GM13976 (cell line): ENCODE measurements around the gene ABHD17A.
A peak's percentile ranks its signal among the peaks of the same experiment; 100 is the strongest.

ENCODE experiments used
- DNase-seq: peaks from one replicate; pipeline ENCODE4 v3.0.0; 2012; ENCODE audit warnings: low spot score
- in situ Hi-C: fragments of 300-500 bp; cut with MboI; formaldehyde crosslinking; loops from one replicate; pipeline ENCODE4 v1.12.0; 2022; ENCODE audit warnings: low sequenced_read_pairs, mixed read lengths, inconsistent platforms; ENCODE audit not compliant: unreplicated experiment
- TF ChIP-seq, protein P1 (sequence below): IDR thresholded peaks from 2 replicates; pipeline ENCODE4 v1.5.1; 2012; ENCODE audit warnings: borderline replicate concordance, mild to moderate bottlenecking; ENCODE audit not compliant: insufficient read depth; ENCODE audit errors: extremely low read depth, missing control alignments, control extremely low read depth

ABHD17A gene

DNA sequence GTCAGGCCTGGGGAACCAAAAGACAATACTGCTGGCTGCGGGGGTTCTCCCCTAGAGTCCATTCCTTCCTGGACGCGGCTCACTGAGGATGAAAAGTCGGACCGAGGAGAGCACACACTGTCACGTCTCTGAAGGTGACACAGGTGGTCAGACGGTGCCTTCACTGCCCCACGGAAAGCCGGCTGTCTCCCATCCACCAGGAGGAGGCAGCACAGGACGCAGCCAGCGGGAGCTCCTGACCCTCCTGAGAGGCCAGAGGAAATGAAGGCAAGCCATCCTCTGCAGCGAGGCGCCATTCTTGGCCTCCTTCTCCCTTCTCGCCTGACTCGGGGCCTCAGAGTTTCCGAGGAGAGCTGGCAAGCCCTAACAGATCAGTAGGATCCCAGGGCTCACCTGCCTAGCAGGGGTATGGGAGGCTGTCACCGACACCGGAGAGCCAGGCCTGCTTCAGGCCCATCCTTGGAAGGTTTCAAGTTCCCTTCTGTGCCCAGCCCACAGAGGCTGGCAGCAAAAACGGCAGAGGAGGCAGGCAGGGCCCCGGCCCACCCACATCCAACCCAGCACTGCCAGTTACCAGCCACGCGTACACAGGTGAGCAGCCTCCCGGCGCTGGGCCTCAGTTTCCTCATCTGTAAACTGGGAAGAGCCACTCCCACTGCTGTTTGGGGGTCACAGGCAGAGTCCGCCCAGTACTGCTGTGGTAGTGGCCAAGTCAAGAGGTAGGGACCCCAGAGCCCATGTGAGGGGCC is 41.5 kb downstream of the ABHD17A start:
- in situ Hi-C loops, result no loop called here
- TF ChIP-seq, protein P1, sequence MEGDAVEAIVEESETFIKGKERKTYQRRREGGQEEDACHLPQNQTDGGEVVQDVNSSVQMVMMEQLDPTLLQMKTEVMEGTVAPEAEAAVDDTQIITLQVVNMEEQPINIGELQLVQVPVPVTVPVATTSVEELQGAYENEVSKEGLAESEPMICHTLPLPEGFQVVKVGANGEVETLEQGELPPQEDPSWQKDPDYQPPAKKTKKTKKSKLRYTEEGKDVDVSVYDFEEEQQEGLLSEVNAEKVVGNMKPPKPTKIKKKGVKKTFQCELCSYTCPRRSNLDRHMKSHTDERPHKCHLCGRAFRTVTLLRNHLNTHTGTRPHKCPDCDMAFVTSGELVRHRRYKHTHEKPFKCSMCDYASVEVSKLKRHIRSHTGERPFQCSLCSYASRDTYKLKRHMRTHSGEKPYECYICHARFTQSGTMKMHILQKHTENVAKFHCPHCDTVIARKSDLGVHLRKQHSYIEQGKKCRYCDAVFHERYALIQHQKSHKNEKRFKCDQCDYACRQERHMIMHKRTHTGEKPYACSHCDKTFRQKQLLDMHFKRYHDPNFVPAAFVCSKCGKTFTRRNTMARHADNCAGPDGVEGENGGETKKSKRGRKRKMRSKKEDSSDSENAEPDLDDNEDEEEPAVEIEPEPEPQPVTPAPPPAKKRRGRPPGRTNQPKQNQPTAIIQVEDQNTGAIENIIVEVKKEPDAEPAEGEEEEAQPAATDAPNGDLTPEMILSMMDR, result no peak

DNA sequence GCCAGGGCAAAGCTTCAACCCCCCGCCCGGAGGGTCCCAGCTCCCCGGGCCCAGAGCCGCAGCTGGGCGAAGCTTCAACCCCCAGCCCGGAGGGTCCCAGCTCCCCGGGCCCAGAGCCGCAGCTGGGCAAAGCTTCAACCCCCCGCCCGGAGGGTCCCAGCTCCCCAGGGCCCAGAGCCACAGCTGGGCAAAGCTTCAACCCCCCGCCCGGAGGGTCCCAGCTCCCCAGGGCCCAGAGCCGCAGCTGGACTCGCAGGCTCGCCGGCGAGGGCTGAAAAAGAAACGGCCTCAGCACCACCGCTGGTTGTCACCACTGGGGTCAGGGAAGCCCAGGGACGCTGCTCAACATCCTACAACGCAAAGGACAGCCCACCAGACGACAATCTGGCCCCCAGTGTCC is 42.2 kb downstream of the ABHD17A start:
- in situ Hi-C loops, result no loop called here
- TF ChIP-seq, protein P1, result no peak
- DNase-seq, result no peak

More for the DNA sequence above, 41.5 kb downstream of the ABHD17A start:
- no peak for DNase-seq

DNA sequence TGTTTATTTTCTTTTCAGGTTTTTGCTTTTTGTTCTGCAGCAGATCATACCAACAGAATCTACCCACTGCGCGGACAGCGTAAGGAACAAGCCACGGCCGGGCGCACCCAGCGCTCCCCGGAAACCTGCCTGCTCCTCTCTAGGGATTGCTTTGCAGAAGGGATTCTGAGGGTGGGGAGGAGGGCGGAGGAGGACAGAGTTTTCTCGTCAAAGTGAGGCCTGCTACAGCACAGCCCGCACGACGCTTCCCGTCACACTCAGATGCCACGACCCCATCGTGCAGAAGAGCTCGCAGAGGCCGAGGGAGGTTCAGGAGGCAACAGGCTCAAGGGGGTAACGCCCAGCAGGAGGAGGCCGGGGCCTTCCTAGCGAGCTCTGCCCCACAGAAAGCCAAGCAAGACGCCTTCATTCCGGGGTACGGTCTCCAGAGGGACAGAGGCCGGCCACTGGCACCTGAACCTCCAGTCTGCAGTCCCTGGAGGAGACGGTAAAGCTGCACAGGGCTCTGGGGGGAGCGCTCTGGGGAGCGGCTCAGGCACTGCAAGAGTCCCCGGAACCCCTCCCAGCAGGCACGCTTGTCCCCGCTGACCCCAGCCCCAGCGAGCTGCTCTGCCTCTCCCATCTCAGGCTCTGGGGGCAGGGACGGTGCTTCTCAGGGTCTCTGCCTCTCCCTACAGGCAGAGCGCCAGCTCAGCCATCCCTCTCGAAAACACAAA is 43.9 kb downstream of the ABHD17A start:
- in situ Hi-C loops, result no loop called here
- no peak for DNase-seq
- TF ChIP-seq, protein P1, result no peak

DNA sequence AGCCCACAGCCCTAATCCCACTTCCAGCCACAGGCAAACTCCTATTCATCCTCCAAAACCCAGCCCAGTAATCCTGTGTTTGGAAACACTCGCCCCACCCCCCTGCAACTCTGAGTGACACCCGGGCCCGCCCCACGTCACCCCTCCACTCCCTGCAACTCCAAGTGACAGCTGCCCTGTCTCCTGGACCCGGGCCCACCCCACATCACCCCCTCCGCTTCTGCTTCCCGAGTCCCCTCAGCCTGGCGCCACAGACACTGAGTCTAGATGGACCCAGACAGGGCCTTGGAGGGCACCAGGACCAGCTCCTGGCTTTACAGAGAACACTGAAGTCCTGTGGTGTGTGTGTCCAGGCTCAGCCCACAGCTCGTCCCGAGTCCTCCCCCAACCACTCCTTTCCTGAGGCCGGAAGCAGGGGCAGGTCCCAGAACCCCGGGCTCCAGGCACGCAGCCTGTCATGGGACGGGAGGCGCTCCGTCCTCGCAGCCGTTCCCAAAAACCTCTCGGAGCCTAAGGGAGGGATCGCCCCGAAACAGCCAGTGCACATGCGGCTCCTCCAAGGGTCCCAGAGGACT is 44.7 kb downstream of the ABHD17A start:
- TF ChIP-seq, protein P1, result no peak
- in situ Hi-C loops, result no loop called here
- no peak for DNase-seq

DNA sequence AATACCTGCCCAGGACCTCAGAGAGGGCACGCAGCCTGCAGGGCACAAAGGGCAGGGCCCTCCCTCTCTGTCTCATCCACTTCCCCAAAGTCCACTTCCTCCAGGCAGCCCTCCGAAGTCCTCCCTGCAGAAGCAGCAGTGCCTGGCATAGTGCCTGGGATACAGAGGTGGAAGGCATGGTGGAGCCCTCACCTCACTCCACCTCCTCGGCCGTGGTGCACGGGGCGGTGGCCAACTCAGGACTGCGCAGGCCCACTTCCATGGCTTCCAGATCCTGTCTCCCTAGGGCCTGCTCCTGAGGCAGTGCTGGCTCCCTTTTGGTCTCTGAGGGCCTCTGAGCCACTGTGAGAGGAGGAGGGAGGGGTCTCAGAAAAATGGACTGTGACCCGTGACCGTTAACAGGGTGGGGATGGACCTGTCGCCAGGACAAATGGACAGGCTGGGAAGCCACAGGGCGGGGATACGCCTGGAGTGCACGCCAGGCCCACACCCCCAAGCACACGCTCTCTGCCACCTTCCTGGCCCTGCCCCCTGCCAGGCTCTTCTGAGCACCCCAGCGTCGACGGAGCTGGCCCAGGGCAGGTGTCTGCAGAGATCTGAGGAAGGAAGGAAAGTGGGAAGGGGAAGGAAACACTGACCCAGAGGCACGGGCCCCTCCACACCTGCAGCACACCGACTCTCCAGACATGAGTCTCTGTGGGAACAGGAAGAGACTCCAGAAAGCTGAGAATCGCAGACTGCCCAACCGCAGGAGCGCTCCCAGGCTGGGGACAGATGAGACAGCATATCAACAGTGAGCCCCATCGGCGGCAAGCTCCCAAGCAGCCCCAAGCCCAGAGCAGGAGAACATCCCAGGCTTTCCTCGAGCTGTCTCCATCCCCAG is 45.4 kb downstream of the ABHD17A start:
- TF ChIP-seq, protein P1, result no peak
- in situ Hi-C loops, result no loop called here
- DNase-seq, result no peak

DNA sequence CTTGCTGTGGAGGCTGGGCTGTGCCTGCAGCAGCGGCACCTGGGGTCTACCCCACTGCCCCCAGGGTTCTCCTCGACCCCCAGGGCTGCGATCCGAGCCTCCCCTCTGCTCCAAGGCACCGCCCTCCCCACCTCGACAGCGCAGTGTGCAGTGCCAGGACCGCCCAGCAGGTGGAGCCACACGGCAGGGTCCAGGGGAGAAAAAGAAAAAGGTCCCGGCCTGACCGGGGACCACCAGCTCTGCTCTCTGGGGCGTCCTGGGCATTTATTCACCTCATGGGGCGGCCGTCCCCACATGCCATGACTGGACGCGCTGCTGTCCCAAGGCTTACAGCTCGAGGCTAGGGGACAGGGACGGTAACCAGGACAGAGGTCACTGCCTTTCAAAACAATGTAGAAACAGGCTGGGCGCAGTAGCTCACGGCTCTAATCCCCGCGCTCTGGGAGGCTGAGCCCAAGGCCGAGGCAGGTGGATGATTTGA is 47.6 kb downstream of the ABHD17A start:
- peak; percentile 89 for DNase-seq
- in situ Hi-C loops, result no loop called here

More for the DNA sequence above, 47.6 kb downstream of the ABHD17A start:
- TF ChIP-seq, protein P1, result peak; percentile 94
